Aorta (tissue), 5 donors: ENCODE measurements around the gene TBPL2. TPM values are rescaled to one million over a fixed set of nuclear protein-coding genes. Genes with fewer than 3 reads are reported as not detected.
"Not testable (repeated sequence)": the region's sequence is repeated elsewhere in the genome, so short reads cannot be mapped to it uniquely, and the experiment has no call there.

Experiments used
- ATAC-seq: fragments of 200-7000 bp; cut with Tn5 transposase; one replicate; pipeline ENCODE4 v1.9.1; 2022; ENCODE audit warnings: moderate library complexity; ENCODE audit not compliant: low FRiP score
- DNase-seq, 2 donors: peaks; one replicate each; pipeline ENCODE4 v3.0.0-alpha.2; 2020
- H3K27ac ChIP-seq, 2 donors: one replicate each; pipeline ENCODE4 v1.5.1; 2013; ENCODE audit warnings: low read length in 2 of 2, mild to moderate bottlenecking in 2 of 2, moderate library complexity in 2 of 2, control low read depth in 1 of 2, inconsistent platforms in 1 of 2, low read depth in 1 of 2
- H3K27me3 ChIP-seq, 2 donors: one replicate each; pipeline ENCODE4 v1.6.1; 2013; ENCODE audit warnings: control low read depth in 1 of 2, low read length in 1 of 2, mild to moderate bottlenecking in 1 of 2, moderate library complexity in 1 of 2; ENCODE audit not compliant: insufficient read depth in 2 of 2, control insufficient read depth in 1 of 2
- H3K36me3 ChIP-seq, 2 donors: one replicate each; pipeline ENCODE4 v1.6.1; 2013; ENCODE audit warnings: control low read depth in 1 of 2, low read length in 1 of 2, mild to moderate bottlenecking in 1 of 2; ENCODE audit not compliant: insufficient read depth in 2 of 2, control insufficient read depth in 1 of 2
- H3K4me1 ChIP-seq, 2 donors: one replicate each; pipeline ENCODE4 v1.6.1; 2013; ENCODE audit warnings: low read length in 2 of 2, control low read depth in 1 of 2, mild to moderate bottlenecking in 1 of 2, moderate library complexity in 1 of 2; ENCODE audit not compliant: insufficient read depth in 2 of 2, control insufficient read depth in 1 of 2
- H3K4me3 ChIP-seq, 2 donors: one replicate each; pipeline ENCODE4 v1.5.1; 2013; ENCODE audit warnings: low read length in 2 of 2, control low read depth in 1 of 2, mild to moderate bottlenecking in 1 of 2
- H3K9me3 ChIP-seq: one replicate; pipeline ENCODE4 v1.6.1; 2013; ENCODE audit warnings: mild to moderate bottlenecking, low read length; ENCODE audit not compliant: control insufficient read depth
- WGBS, 2 donors: extraction: QIAGEN DNeasy Blood & Tissue Kit; methylation state at CpG; one replicate each; pipeline ENCODE4 v1.1.7; 2013; 5-methylcytosine and 5-hydroxymethylcytosine counted together
- intact Hi-C, 2 donors: fragments of 100-400 bp; cut with DNase I; formaldehyde crosslinking; loops; one replicate each; pipeline versions ENCODE4 v1.14.2 to v1.15.0; 2022
- polyA plus RNA-seq, 2 donors: library from polyadenylated mRNA; stranded (reverse); fragments of 200-250 nt; gene quantifications; one replicate each; pipeline ENCODE4 v1.2.3, GENCODE V29; 2013
- total RNA-seq, 2 donors: library from RNA; stranded (reverse); fragmentation: NEBNext Ultra II Directional; extraction: Animal tissue kit (Norgen Biotek cat#: 25700); gene quantifications; one replicate each; pipeline ENCODE4 v1.2.1, GENCODE V29; 2021
- donor health status: healthy with polysubstance abuse.
- donor health status: Bipolar disorder and iron deficiency.
- donor health status: DM: no; HTN: no; CAD: no.
- donor health status: DM: no; HTN: no; CAD: no.
- donor health status: DM: yes; HTN: yes; CAD: no.

TBPL2 gene
- total and polyA plus RNA-seq, 4 donors = not detected

DNA sequence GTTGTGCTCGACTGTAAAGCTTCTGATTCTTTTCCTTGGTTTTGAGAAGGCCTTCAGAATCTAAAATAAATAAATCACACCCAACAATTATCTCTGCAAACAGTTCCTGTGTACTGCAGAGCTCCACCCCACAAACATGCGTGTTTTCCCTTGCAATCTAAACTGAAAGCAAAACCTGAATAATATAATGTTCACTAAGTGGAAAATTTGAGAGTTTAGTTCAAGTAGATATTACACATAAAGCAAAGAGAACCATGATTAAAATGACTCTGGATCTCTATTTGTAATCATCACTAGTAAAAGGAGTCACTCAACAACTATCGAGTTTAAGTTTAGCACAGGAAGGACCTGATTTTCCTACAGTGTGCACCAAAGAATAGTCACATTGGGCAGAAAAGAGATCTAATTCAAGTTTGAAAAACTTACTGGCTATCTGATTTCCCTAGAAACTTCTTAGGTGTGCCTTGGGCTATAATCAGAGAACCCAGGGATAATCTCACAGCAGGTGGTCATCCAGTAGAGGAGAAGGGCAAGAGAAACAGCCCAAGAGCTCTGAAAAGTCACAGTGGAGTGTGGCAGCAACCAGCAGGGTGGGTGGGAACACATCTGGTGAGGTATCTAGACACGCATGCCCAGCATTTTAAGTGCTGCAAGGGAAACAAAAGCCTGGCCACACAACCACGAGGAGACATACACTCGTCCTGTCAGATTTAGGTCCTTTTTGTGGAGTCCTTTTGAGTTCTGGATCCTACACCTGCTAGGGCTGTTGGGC lies 54.2 kb downstream of the TBPL2 start:
- Histone ChIP-seq H3K27me3 (no peaks in the 10 kb centered on the region), H3K36me3 (peaks cover 0 to 2% of the 10 kb centered on the region in 2 donors), H3K4me3 (no peak overlapping the region), H3K27ac (peak overlapping the region in 1 of 2 donors; percentile 48), H3K4me1 (peaks cover 4 to 13% of the 10 kb centered on the region in 2 donors), H3K9me3 (no peaks in the 10 kb centered on the region)
- ATAC-seq = no peak
- WGBS, 2 donors = 90 to 91% methylated on average over 6 of the region's 6 CpGs
- intact Hi-C loops = no loop called here
- DNase-seq = no peak

DNA sequence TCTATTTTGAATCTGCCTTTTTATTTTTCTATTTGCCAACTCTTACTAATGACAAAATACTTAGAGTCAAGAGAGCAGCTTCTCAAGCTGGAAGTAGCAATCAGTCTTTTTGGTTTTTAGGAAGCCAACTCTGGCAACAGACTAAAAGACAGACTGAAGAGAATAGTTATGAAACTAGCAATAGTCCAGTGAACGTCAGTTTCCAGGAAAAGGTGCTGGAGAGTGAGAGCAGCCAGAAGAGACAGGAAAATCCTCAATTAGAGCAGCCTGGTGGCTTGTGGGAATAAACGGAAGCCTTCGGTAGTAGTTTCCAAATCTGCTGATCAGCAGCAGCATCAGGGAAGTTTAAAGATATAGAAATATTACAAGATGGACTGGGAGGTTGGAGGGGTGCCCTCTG lies 55.9 kb downstream of the TBPL2 start:
- Histone ChIP-seq H3K9me3 (no peaks in the 10 kb centered on the region), H3K27me3 (no peaks in the 10 kb centered on the region), H3K4me3 (no peak overlapping the region), H3K36me3 (peaks cover 2% of the 10 kb centered on the region in 2 donors), H3K27ac (peak overlapping the region; percentile 55 to 60), H3K4me1 (peaks cover 4 to 13% of the 10 kb centered on the region in 2 donors)
- no peak for DNase-seq
- intact Hi-C loops = no loop called here
- ATAC-seq = no peak
- WGBS, 2 donors = 30 to 40% methylated on average over 3 of the region's 3 CpGs

DNA sequence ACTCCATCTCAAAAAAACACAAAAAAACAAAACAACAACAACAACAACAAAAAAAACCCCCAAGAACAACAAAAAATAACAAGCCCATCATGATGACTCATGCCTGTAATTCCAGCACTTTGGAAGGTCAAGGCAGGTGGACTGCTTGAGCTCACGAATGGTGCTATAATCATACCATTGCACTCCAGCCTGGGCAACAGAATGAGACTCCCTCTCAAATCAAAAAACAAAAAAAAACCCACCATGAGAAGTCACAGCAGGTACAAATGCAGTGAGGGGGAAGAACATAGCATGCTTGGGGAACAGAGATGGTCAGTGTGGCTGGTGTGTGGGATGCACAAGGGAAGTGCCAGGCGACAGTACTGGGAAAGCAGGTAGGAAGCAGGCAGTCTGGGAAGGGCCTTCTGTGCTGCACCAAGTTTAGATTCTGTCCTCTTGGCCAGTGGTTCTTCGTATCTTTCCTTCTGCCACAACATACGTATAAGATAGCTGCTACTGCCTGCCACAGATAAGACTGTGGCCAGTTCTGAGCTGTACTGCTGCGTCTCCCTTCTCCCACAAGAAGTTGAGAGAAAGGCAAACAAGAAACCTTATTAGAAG lies 56.8 kb downstream of the TBPL2 start:
- Histone ChIP-seq H3K4me1 (peaks cover 4 to 11% of the 10 kb centered on the region in 2 donors), H3K4me3 (no peak overlapping the region), H3K36me3 (peaks cover 2% of the 10 kb centered on the region in 2 donors), H3K27me3 (no peaks in the 10 kb centered on the region), H3K27ac (peak overlapping the region; percentile 57 to 98), H3K9me3 (no peaks in the 10 kb centered on the region)
- WGBS, 2 donors = 29 to 31% methylated on average over 5 of the region's 5 CpGs
- ATAC-seq (peak; percentile 37), DNase-seq (no peak)
- intact Hi-C loops = loop anchor here (1.0 to 2.0 kb wide), 2 partner anchors 15 kb away; no protein-coding TSS in a partner anchor

DNA sequence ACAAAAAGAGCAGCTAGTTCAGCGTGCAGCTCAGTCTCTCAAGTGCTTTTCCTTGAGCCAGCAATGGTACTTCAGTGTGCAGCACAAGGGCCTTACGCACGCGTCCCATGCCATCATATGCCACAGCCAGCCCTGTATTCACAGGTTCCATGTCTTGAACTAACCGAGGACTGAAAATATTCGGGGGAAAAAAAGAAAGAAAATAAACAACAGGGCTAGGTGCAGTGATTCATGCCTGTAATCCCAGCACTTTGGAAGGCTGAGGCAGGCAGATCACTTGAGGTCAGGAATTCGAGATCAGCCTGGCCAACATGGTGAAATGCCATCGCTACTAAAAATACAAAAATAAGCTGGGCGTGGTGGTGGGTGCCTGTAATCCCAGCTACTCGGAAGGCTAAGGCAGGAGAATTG lies 57.4 kb downstream of the TBPL2 start:
- Histone ChIP-seq H3K27ac (peak overlapping the region in 1 of 2 donors; percentile 98), H3K4me1 (peaks cover 4 to 11% of the 10 kb centered on the region in 2 donors)
- H3K36me3 ChIP-seq, H3K4me3 ChIP-seq, H3K9me3 ChIP-seq, H3K27me3 ChIP-seq: not testable (repeated sequence)
- 4 to 12% methylated on average over 10 of the region's 10 CpGs for WGBS, 2 donors
- intact Hi-C loops = loop anchor here (1.0 to 2.0 kb wide), 2 partner anchors 15 to 16 kb away; no protein-coding TSS in a partner anchor
- peak in 1 of 2 donors; percentile 57 for DNase-seq
- peak; percentile 61 for ATAC-seq

DNA sequence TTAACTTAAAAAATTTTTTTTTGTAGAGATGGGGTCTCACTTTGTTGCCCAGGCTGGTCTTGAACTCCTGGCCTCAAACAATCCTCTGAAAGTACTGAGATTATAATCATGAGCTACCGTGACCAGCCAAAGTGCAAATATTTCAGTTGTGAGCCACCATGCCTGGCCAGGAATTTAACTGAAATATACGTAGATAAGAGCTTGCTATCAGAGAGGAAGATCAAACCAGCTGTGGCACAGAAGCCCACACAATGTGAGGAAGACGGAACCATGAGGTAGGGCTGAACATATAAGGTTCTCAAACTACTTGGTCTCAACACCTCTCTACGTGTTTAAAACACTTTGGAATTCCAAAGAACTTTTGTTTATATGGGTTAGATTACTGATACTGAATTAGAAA lies 57.9 kb downstream of the TBPL2 start:
- Histone ChIP-seq H3K27me3 (no peaks in the 10 kb centered on the region), H3K4me3 (no peak overlapping the region), H3K9me3 (no peaks in the 10 kb centered on the region), H3K27ac (peak overlapping the region; percentile 90 to 96), H3K36me3 (peaks cover 2% of the 10 kb centered on the region in 2 donors), H3K4me1 (peaks cover 4 to 11% of the 10 kb centered on the region in 2 donors)
- DNase-seq = no peak
- no peak for ATAC-seq
- intact Hi-C loops = loop anchor here in 1 of 2 donors (2.0 kb wide), 1 partner anchor 16 kb away; no protein-coding TSS in a partner anchor
- 8 to 14% methylated on average over 4 of the region's 4 CpGs for WGBS, 2 donors

DNA sequence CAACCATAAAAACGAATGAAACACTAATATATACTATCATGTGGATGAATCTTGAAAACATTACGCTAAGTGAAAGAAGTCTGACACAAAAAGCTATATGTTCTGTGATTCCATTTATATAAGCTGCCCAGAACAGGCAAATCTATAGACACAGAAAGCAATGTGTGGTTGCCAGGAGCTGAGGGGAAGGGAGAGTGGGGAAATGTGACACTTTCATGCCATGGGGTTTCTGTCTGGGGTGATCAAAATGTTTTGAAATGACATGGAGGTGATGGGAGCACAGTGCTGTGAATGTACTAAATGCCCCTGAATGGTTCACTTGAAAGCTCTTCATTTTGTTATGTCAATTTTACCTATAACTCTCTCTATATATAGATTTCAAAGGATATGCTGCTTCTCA lies 58.9 kb downstream of the TBPL2 start:
- 95% methylated on average over 2 of the region's 2 CpGs for WGBS, 2 donors
- intact Hi-C loops = no loop called here
- Histone ChIP-seq H3K36me3 (peaks cover 2 to 5% of the 10 kb centered on the region in 2 donors), H3K4me3 (no peak overlapping the region), H3K27me3 (no peaks in the 10 kb centered on the region), H3K9me3 (no peaks in the 10 kb centered on the region), H3K4me1 (peaks cover 4 to 11% of the 10 kb centered on the region in 2 donors), H3K27ac (peak overlapping the region in 1 of 2 donors; percentile 19)
- DNase-seq = no peak
- ATAC-seq = no peak

DNA sequence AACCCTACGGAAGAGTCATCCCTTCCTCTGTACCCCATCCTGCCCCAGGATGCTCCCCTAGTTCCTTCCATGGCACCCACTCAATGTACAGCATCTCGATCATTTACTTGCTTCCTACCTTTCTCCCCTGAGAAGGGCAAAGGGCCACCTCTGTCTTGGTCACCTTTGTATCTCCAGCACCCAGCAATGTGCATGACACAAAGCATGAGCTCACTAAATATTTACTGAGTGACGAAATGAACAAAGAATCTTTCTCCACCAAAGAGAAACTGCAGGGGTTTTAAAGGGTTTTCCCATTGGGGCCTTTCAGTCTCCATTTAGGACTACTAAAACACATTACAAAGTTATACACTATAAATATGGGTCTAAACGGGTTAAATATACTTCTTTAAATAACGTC lies 59.4 kb downstream of the TBPL2 start:
- intact Hi-C loops = no loop called here
- no peaks in the 10 kb centered on the region for H3K27me3 ChIP-seq
- H3K36me3 ChIP-seq = peaks cover 5 to 8% of the 10 kb centered on the region in 2 donors
- ATAC-seq = no peak
- peaks cover 4 to 11% of the 10 kb centered on the region in 2 donors for H3K4me1 ChIP-seq
- no peaks in the 10 kb centered on the region for H3K9me3 ChIP-seq
- peak overlapping the region in 1 of 2 donors; percentile 17 for H3K27ac ChIP-seq
- no peak overlapping the region for H3K4me3 ChIP-seq
- 70 to 72% methylated on average over 5 of the region's 5 CpGs for WGBS, 2 donors
- DNase-seq = no peak

DNA sequence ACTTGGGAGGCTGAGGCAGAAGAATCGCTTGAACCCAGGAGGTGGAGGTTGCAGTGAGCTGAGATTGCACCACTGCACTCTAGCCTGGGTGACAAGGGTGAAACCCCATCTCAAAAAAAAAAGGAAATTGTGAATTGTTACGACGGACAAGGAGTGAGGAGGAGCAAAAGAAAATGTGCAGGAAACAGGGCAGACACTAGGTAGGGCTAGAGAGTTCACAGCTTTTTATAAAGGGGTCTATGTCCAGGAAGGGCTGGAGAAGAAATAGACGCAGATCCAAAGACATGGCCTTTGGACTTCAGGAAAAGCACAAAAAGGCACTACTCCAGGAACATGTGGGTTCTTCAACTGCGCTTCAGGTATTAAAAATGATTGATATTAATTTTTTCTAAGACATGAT lies 63.2 kb downstream of the TBPL2 start:
- H3K27me3 ChIP-seq = no peaks in the 10 kb centered on the region
- ATAC-seq (no peak), DNase-seq (no peak)
- peaks cover 7 to 8% of the 10 kb centered on the region in 2 donors for H3K36me3 ChIP-seq
- H3K9me3 ChIP-seq = no peaks in the 10 kb centered on the region
- peaks cover 0 to 6% of the 10 kb centered on the region in 2 donors for H3K4me1 ChIP-seq
- 85 to 92% methylated on average over 5 of the region's 5 CpGs for WGBS, 2 donors
- intact Hi-C loops = no loop called here
- H3K4me3 ChIP-seq = no peak overlapping the region
- H3K27ac ChIP-seq = no peak overlapping the region
